Stimulated activated CD4-positive, alpha-beta T cell treated with anti-CD3 and anti-CD28 coated beads, Interleukin-2, amount 100 ng/mL, for 4 hours (primary cell): ENCODE measurements around the gene SCN8A.
"Not testable (repeated sequence)": the region's sequence is repeated elsewhere in the genome, so short reads cannot be mapped to it uniquely, and the experiment has no call there.

ENCODE experiments used
- DNase-seq: peaks from one replicate; pipeline ENCODE4 v3.0.0-alpha.2; 2020; ENCODE audit warnings: low read depth

Gene SCN8A

GRCh38 chr12:51591016-51591901 is at the start of gene SCN8A:
TSS of gene SCN8A (plus strand) at chr12:51591233. CDS start at chr12:51662818, 71,585 bp downstream.
- DNase-seq, result peak; percentile 50

- no peak for DNase-seq
These were observed 44.9 kb upstream of the SCN8A start for GRCh38 chr12:51546097-51546496.

DNA sequence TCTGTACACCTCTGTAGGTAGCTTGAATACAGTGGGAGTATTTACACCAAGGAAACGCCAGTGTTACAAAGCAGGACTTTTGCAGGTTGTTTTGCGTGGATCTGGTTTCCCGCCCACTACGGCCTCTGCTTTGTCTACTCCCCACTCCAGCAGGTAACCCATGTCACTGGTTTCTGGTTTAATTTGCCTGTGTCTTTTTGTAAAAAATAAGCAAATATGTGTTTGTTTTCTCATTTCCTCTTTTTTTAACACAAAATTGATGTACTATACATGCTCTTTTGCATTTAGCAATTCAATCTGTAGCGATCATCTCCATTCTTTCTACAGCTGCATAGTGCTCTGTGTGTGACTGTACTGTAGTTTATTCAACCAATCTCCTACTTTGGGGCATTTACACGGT is 43.4 kb upstream of the SCN8A start:
- DNase-seq, result no peak

- no peak for DNase-seq
These were observed 42.8 kb upstream of the SCN8A start for GRCh38 chr12:51548241-51548640.

DNA sequence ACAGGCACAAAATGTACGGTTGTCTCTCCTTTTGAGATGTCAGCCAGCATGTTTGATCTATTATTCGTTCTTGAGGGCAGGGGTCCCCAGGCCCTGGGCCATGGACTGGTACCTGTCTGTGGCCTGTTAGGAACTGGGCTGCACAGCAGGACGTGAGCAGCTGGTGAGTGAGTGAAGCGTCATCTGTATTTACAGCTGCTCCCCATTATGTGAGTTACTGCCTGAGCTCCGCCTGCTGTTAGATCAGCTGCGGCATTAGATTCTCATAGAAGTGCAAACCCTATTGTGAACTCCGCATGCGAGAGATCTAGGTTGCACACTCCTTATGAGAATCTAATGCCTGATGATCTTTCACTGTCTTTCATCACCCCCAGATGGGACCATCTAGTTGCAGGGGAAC is 41.4 kb upstream of the SCN8A start:
- DNase-seq, result no peak

GRCh38 chr12:51568271-51569032 is 22.6 kb upstream of the SCN8A start:
- DNase-seq, result not testable (repeated sequence)

- DNase-seq, result no peak
These were observed 11.6 kb upstream of the SCN8A start for GRCh38 chr12:51579321-51579850.

GRCh38 chr12:51589060-51589459 is 2.0 kb upstream of the SCN8A start:
- DNase-seq, result no peak

DNA sequence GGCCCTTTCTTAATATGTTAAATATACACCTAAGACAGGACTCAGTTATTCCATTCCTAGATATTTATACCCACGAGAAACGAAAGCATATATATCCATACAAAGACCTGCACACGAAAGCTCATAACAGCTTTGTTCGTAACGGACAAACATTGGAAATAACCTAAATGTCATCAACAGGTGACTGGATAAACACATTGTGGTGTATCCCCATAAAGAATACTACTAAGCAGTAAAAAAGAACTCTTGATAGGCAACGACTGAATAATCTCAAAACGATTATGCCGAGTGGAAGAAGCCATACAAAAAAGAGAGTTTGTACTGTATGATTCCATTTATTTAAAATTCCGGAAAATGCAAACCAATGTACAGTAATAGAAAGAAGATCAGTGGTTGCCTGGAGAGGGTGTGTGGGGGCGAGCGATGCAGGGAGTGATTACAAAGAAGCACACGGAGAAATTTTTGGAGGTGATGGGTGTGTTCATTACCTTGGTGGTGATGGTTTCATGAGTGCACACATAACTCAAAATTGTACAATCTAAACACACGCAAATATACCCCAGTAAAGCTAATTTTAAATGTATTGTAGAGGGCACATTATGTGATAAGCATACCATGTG is 1.4 kb upstream of the SCN8A start:
- no peak for DNase-seq

DNA sequence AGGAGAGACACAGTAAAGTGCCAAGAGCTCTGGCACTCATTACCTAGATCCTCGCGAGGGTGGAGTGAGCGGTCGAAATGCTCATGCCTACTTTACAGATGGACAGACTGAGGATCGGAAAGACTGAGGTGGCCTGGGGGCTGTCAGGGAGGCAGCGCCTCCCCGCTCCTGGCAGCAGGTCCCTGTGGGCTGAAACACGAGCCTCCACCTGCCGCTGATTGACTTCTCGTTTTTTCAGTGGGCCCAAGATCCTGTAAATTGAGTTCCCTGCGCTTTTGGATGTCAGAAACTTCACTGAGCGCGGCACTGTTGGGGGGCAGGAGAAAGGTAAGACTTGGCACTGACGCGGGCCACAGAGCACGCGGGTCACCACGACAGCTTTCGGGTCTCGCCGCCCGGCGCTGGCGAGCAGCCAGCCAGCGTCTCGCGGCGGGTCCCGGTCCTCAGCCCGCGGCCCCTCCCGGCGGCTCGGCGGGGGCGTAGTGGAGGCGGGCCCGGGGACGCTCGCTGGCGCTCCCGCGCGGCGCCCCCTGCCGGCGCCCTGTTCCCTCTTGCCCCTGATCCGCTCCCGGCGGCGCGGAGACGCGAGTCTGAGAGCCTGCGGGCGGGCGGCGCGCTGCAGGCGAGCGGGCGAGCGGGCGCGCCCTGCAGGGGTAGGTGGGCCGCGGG is 552 bp upstream of the SCN8A start:
- DNase-seq, result peak; percentile 74

GRCh38 chr12:51592034-51592705 is 1.1 kb downstream of the SCN8A start:
- no peak for DNase-seq

- DNase-seq, result no peak
These were observed 2.0 kb downstream of the SCN8A start for GRCh38 chr12:51593021-51593420.

DNA sequence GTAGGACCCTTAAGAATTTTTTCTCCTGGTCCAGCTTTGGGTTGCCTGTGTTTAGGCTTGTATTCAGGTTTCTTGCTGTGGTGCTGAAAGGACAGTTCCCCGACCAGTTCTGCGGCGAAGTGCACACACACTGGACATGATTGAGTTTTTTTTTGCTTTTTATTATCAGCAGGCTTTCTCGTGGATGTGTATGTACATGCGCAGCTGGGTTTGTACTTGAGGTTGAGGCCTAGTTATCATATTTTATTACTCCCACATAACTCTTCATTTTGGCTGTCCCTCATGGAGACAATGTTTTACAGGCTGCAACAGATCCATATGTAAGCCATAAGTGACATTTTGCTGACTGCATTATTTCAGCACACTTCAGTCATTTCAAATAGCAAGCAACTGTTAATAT is 2.5 kb downstream of the SCN8A start:
- no peak for DNase-seq

GRCh38 chr12:51598156-51598555 is 7.1 kb downstream of the SCN8A start:
- no peak for DNase-seq

- DNase-seq, result no peak
These were observed 9.7 kb downstream of the SCN8A start for GRCh38 chr12:51600721-51601120.

DNA sequence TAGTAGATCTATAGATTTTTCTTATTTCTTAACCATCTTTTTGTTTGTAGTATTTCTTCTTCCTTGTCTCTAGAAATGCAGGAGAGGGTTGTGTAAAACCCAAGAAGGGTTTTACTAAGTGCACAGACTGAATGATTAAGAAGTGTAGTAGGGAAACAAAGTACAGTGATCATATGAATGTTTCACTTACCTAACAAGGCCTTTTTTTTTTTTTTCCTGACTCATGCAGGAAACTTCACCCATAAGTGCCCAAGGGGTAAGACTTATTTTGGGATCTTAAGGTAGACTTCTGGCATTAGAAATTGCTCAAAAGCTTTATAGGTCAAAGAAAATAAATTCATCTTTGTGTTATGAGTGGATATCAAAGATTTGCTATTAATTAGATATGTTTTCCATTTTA is 10.2 kb downstream of the SCN8A start:
- no peak for DNase-seq

DNA sequence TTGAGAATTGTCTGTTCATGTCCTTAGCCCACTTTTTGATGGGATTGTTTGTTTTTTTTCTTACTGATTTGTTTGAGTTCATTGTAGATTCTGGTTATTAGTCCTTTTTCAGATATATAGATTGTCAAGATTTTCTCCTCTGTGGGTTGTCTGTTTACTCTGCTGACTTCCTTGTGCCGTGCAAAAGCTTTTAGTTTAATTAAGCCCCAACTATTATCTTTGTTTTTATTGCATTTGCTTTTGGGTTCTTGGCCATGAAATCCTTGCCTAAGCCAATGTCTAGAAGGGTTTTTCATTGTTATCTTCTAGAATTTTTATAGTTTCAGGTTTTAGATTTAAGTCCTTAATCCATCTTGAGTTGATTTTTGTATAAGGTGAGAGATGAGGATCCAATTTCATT is 14.9 kb downstream of the SCN8A start:
- not testable (repeated sequence) for DNase-seq

DNA sequence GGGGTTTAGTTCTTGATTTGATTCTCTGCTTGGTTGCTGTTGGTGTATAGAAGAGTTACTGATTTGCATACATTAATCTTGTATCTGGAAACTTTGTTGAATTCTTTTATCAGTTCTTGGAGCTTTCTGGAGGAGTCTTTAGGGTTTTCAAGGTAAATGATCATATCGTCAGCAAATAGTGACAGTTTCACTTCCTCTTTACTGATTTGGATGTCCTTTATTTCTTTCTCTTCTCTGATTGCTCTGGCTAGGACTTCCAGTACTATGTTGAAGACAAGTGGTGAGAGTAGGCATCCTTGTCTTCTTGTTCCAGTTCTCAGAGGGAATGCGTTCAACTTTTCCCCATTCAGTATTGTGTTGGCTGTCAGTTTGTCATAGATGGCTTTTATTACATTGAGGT is 16.2 kb downstream of the SCN8A start:
- not testable (repeated sequence) for DNase-seq

- no peak for DNase-seq
These were observed 29.4 kb downstream of the SCN8A start for GRCh38 chr12:51620448-51620847.

GRCh38 chr12:51621156-51621922 is 30.3 kb downstream of the SCN8A start:
- no peak for DNase-seq

DNA sequence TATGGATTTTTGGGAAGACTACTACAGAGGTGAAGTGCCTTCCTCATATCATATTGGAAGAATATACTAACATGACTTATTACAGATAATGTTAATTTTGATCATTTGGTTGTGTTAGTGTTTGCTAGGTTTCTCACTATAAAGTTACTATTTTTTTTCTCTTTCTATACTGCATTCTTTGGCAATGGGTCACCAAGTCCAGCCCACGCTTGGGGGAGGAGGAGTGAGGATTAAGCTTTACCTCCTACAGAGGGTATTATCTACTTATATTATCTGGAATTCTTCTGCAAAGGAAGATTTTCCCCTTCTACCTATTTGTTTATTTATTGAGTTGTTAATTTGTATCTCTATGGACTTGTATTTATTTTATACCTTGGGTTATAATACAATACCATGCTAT is 31.5 kb downstream of the SCN8A start:
- DNase-seq, result no peak
